ENCODE data around the gene TBXA2R.
A peak's percentile ranks its signal among the peaks of the same experiment; 100 is the strongest.

TBXA2R gene

GRCh38 chr19:3608079-3608641 is 1.5 kb upstream of the TBXA2R start:
- no peaks in the 10 kb centered on the region for H3K27me3 ChIP-seq (ENCODE audit: insufficient read depth, low read depth, severe bottlenecking)
- H3K36me3 ChIP-seq: peaks cover 16% of the 10 kb centered on the region
- no peaks in the 10 kb centered on the region for H3K9me3 ChIP-seq (ENCODE audit: severe bottlenecking)
- no peak for TF ChIP-seq CTCF (IDR thresholded peaks at IDR 0.05; ENCODE audit: low read depth, low read length)
- H3K27ac ChIP-seq: no peak overlapping the region
- H3K4me3 ChIP-seq (ENCODE audit: low read depth, low read length): no peak overlapping the region
- DNase-seq: no peak

- no peaks in the 10 kb centered on the region for H3K9me3 ChIP-seq (ENCODE audit: severe bottlenecking)
- peak overlapping the region; percentile 55 for H3K4me3 ChIP-seq (ENCODE audit: low read depth, low read length)
- TF ChIP-seq CTCF (IDR thresholded peaks at IDR 0.05; ENCODE audit: low read depth, low read length): no peak
- peak overlapping the region; percentile 69 for H3K27ac ChIP-seq
- H3K36me3 ChIP-seq: peaks cover 13% of the 10 kb centered on the region
- H3K27me3 ChIP-seq (ENCODE audit: insufficient read depth, low read depth, severe bottlenecking): no peaks in the 10 kb centered on the region
- DNase-seq: no peak
These were observed 816 bp upstream of the TBXA2R start for GRCh38 chr19:3607303-3608078.

GRCh38 chr19:3606174-3606689 is 443 bp downstream of the TBXA2R start:
- Histone ChIP-seq H3K36me3 (peaks cover under 1% of the 10 kb centered on the region; the same call in 1 of the 2 replicates), H3K27me3 (ENCODE audit: insufficient read depth, low read depth, severe bottlenecking) (no peaks in the 10 kb centered on the region), H3K4me3 (ENCODE audit: low read depth, low read length) (peak overlapping the region; percentile 55), H3K9me3 (ENCODE audit: severe bottlenecking) (no peaks in the 10 kb centered on the region), H3K27ac (peak overlapping the region; percentile 69)
- no peak for TF ChIP-seq CTCF (IDR thresholded peaks at IDR 0.05; ENCODE audit: low read depth, low read length)
- DNase-seq: peak; percentile 58

- Histone ChIP-seq H3K9me3 (ENCODE audit: severe bottlenecking) (no peaks in the 10 kb centered on the region), H3K36me3 (no peaks in the 10 kb centered on the region), H3K27ac (no peak overlapping the region), H3K4me3 (ENCODE audit: low read depth, low read length) (peak overlapping the region; percentile 55), H3K27me3 (ENCODE audit: insufficient read depth, low read depth, severe bottlenecking) (no peaks in the 10 kb centered on the region)
- DNase-seq: no peak
- TF ChIP-seq CTCF (IDR thresholded peaks at IDR 0.05; ENCODE audit: low read depth, low read length): no peak
These were observed 905 bp downstream of the TBXA2R start for GRCh38 chr19:3605770-3606169.

- no peaks in the 10 kb centered on the region for H3K27me3 ChIP-seq (ENCODE audit: insufficient read depth, low read depth, severe bottlenecking)
- H3K4me3 ChIP-seq (ENCODE audit: low read depth, low read length): no peak overlapping the region
- no peaks in the 10 kb centered on the region for H3K9me3 ChIP-seq (ENCODE audit: severe bottlenecking)
- no peak overlapping the region for H3K27ac ChIP-seq
- H3K36me3 ChIP-seq: no peaks in the 10 kb centered on the region
- DNase-seq: no peak
- no peak for TF ChIP-seq CTCF (IDR thresholded peaks at IDR 0.05; ENCODE audit: low read depth, low read length)
These were observed 1.3 kb downstream of the TBXA2R start for GRCh38 chr19:3605361-3605760.

All from WERI-Rb-1 (cell line).